Liver (tissue), 3 donors: Measurements from ENCODE around the gene ARHGAP21.

ENCODE experiments used
- RXRA ChIP-seq, 2 donors: IDR thresholded peaks; 2 replicates each; pipeline ENCODE4 v1.6.1; 2017 to 2018; ENCODE audit warnings: antibody characterized with exemption in 2 of 2, mild to moderate bottlenecking in 1 of 2
- TAF1 ChIP-seq: conservative IDR thresholded peaks from 2 replicates; pipeline ENCODE4 v1.6.1; 2016; ENCODE audit warnings: antibody characterized with exemption, mild to moderate bottlenecking
- TF ChIP-seq, protein P1 (sequence below): fragments of 150-350 bp; IDR thresholded peaks from 2 replicates; pipeline ENCODE4 v1.5.1; 2017; ENCODE audit warnings: improper control_type of control experiment, low read depth, low read length; ENCODE audit not compliant: missing input control
- TF ChIP-seq, protein P2 (sequence below): IDR thresholded peaks from 2 replicates; pipeline ENCODE4 v1.6.1; 2016; ENCODE audit warnings: antibody characterized with exemption
- donor health status: healthy.
- donor health status: healthy.

DNA sequence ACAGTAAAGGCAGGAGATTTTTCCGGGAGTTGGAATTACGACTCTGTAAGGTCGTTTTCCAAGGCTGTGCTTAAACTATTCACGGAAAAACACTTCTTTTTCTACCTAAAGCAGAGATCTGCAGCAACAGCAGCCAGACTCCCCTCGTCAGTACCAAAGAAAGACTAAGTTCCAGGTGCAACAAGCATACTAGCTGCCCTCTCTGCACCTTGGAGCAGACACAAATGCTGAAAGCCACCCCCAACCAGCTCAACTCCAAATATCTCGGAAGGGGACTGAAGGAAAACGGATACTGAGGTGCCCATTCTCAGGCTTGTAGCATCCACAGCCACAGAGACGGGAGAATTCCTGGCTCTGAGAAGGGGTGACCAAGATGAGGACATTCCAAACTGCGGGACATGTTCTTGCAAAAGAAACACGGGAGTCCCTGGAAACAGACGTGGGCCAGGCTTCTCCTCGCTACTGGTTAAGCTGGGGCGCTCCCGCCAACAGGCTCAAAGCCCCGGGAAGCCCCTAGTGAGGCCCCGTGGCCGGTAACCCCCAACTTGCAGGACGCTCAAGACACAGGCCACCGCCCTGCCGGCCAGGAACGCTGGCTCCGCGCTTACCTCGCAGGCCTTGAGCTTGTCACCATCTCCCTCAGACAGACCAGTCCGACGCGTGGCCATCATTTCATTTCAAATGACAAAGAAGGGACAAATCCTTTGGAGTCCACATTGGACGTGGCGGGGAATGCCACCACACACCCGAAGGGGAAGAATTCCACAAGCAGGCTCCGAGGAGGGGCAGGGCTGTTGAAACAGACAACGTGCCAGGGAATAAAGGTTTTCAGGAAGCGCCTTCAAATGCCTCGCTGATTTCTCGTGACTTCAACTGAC is 2.2 kb downstream of the ARHGAP21 start:
- TF ChIP-seq, protein P1, sequence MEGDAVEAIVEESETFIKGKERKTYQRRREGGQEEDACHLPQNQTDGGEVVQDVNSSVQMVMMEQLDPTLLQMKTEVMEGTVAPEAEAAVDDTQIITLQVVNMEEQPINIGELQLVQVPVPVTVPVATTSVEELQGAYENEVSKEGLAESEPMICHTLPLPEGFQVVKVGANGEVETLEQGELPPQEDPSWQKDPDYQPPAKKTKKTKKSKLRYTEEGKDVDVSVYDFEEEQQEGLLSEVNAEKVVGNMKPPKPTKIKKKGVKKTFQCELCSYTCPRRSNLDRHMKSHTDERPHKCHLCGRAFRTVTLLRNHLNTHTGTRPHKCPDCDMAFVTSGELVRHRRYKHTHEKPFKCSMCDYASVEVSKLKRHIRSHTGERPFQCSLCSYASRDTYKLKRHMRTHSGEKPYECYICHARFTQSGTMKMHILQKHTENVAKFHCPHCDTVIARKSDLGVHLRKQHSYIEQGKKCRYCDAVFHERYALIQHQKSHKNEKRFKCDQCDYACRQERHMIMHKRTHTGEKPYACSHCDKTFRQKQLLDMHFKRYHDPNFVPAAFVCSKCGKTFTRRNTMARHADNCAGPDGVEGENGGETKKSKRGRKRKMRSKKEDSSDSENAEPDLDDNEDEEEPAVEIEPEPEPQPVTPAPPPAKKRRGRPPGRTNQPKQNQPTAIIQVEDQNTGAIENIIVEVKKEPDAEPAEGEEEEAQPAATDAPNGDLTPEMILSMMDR: no peak
- TF ChIP-seq RXRA (IDR thresholded peaks at IDR 0.05) (no peak), TAF1 (no peak)
- TF ChIP-seq, protein P2, sequence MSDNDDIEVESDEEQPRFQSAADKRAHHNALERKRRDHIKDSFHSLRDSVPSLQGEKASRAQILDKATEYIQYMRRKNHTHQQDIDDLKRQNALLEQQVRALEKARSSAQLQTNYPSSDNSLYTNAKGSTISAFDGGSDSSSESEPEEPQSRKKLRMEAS: no peak
